ENCODE data around the gene OGT.
"Not testable (repeated sequence)": the region's sequence is repeated elsewhere in the genome, so short reads cannot be mapped to it uniquely, and the experiment has no call there.

The OGT gene

DNA sequence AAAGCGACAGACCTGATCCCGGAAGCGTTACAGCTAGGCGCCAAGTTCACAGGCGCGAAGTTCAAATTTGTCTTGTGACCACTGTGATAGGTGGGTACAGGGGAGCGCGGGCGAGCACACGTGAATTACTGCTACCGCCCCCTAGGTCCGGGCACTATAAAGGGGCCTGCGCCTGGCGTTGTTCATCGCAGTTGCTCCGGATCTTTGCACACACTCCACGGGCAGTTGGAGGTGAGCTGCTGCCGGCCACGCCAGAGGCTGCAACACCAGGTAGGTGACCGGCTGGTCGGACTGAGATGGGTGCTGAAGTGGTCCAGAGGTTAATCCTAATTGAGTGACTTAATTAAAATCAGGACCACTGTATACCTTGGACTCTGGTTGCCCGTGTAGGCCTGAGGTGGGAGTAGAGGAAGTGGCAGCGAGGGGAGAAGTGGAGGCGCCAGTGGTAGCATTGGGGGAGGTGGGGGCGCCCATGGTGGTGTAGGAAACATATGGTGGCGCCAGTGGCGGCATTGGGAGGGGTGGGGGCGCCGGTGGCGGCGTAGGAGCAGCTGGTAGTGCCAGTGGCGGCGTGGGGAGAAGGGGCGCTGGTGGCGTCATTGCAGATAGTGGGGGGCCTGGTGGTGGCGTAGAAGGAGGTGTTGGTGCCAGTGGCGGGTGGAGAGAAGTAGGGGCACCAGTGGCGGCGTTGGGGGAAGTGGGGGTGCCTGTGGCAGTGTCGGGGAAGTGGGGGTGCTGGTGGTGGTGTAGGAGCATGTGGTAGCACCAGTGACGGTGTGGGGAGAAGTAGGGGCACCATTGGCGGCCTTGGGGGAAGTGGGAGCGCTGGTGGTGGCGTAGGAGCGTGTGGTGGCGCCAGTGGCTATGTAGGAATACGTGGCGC lies 45.6 kb downstream of the OGT start, which contains the start of gene GCNA:
Gene GCNA (plus strand): TSS at position 185 of the 883 bp plus-strand sequence. CDS start 2,385 bp downstream, outside the sequence.
- no peak for TF ChIP-seq TAF1 (IDR thresholded peaks at IDR 0.05; ENCODE audit: low read depth, low read length)
- DNase-seq (ENCODE audit: insufficient read length, low spot score) (no peak), FAIRE-seq (no peak)

DNA sequence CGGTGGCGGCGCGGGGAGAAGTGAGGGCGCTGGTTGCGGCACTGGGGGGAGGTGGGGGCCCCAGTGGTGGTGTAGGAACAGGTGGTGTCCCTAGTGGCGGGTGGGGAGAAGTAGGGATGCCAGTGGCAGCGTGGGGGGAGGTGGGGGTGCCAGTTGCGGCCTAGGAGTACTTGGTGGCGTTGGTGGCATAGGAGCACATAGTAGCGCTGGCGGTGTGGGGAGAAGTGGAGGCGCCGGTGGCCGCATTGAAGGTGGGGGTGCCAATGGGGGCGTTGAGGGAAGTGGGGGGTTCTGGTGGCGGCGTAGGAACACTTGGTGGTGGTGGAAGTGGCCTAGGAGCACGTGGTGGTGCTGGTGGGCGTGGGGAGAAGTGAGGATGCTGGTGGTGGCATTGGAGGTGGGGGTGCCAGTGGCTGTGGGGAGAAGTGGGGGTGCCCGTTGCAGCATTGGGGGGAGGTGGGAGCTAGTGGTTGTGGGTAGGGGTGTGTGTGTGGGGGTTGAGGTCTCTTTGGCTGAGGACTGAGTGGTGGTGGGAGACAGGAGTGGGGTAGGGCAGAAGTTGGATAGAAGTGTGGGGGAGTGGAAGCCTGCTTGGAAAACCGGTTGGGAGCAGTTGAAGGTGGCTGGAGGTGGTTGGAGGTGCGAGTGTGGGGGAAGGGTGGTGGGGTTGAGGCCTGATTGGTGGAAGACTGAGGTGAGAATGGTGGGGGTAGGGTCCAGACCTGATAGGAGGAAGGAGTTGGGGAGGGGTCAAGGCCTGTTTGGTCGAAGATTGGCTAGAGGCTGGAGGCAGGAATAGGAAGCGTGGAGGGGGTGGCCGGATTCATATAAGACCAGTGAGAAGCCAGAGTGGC lies 46.5 kb downstream of the OGT start:
- DNase-seq (ENCODE audit: insufficient read length, low spot score) (no peak), FAIRE-seq (no peak)
- TF ChIP-seq SPI1 (IDR thresholded peaks at IDR 0.05; ENCODE audit: low read depth, low read length) (no peak), POLR2AphosphoS5 (IDR thresholded peaks at IDR 0.05; ENCODE audit: low read depth, low read length) (no peak), POU2F2 (IDR thresholded peaks at IDR 0.05; ENCODE audit: low read depth, low read length) (no peak), TAF1 (IDR thresholded peaks at IDR 0.05; ENCODE audit: low read depth, low read length) (no peak), PAX5 (IDR thresholded peaks at IDR 0.05; ENCODE audit: insufficient read depth, low read length, severe bottlenecking) (no peak), POLR2A (IDR thresholded peaks at IDR 0.05; ENCODE audit: low read depth, low read length) (no peak)

DNA sequence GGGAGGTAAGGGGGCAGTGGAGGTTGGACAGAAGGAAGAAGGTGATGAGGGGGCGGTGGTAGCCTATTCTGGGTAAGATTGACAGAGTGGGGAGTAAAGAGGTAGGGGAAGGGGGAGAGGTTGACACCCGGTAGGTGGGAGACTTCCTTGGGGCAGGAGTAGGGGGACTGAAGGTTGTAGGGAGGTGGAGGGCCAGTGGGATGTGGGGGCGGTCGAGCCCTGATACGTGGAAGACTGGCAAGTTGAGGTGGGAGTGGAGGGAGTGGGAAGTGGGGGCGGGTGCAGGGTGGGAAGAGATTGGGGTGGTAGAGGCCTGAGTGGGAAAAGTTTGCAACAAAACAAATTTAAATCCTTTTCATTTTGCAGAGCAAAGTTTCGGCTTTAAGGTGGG lies 47.1 kb downstream of the OGT start:
- FAIRE-seq (no peak), DNase-seq (ENCODE audit: insufficient read length, low spot score) (no peak)
- no peak for TF ChIP-seq PAX5 (IDR thresholded peaks at IDR 0.05; ENCODE audit: insufficient read depth, low read length, severe bottlenecking)
- no peak for TF ChIP-seq POLR2AphosphoS5 (IDR thresholded peaks at IDR 0.05; ENCODE audit: low read depth, low read length)
- no peak for TF ChIP-seq TAF1 (IDR thresholded peaks at IDR 0.05; ENCODE audit: low read depth, low read length)
- TF ChIP-seq POU2F2 (IDR thresholded peaks at IDR 0.05; ENCODE audit: low read depth, low read length) = no peak
- TF ChIP-seq POLR2A (IDR thresholded peaks at IDR 0.05; ENCODE audit: low read depth, low read length) = no peak
- TF ChIP-seq SPI1 (IDR thresholded peaks at IDR 0.05; ENCODE audit: low read depth, low read length) = no peak

DNA sequence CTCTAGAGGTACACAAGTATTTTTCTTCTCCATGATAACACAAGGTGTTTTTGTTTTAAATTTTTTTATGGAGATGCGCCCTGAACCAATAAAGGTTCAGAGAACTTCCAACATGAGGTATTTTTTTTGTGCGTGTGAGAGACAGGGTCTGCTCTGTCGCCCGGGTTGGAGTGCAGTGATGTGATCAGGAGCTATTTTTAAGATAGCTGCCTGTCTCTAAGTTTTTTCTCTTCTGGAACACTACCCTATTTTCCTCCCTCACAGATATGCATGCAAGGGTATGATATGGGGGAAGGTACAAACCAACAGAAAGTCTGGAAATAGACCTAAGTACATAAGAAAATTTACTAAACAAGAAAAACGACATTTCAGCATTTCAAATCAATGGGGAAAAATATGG lies 48.3 kb downstream of the OGT start:
- TF ChIP-seq POU2F2 (IDR thresholded peaks at IDR 0.05; ENCODE audit: low read depth, low read length) (no peak), SPI1 (IDR thresholded peaks at IDR 0.05; ENCODE audit: low read depth, low read length) (no peak), TAF1 (IDR thresholded peaks at IDR 0.05; ENCODE audit: low read depth, low read length) (no peak), PAX5 (IDR thresholded peaks at IDR 0.05; ENCODE audit: insufficient read depth, low read length, severe bottlenecking) (no peak), POLR2A (IDR thresholded peaks at IDR 0.05; ENCODE audit: low read depth, low read length) (no peak), POLR2AphosphoS5 (IDR thresholded peaks at IDR 0.05; ENCODE audit: low read depth, low read length) (no peak)
- FAIRE-seq (no peak), DNase-seq (ENCODE audit: insufficient read length, low spot score) (no peak)

DNA sequence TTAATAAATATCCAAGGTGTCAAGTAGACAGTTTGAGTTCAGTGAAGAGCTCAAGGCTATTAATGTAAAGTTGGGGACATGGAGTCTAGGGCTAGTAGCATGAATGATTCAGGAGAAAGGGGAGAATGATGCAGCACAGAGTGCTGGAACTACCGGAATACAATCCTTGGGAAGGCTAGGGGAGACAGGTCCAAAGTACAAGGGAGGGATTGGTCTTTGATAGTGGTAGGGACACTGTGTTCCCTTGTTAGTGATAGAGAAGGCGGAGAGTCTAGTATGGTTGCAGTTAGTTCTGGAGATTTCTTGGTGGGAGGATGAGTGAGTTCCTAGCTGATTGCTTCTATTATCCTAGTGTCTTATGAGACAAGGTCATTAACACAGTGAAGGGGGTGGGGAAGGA lies 54.0 kb downstream of the OGT start:
- no peak for FAIRE-seq
- no peak for DNase-seq (ENCODE audit: insufficient read length, low spot score)
- TF ChIP-seq POLR2AphosphoS5 (IDR thresholded peaks at IDR 0.05; ENCODE audit: low read depth, low read length) (no peak), PAX5 (IDR thresholded peaks at IDR 0.05; ENCODE audit: insufficient read depth, low read length, severe bottlenecking) (no peak)

DNA sequence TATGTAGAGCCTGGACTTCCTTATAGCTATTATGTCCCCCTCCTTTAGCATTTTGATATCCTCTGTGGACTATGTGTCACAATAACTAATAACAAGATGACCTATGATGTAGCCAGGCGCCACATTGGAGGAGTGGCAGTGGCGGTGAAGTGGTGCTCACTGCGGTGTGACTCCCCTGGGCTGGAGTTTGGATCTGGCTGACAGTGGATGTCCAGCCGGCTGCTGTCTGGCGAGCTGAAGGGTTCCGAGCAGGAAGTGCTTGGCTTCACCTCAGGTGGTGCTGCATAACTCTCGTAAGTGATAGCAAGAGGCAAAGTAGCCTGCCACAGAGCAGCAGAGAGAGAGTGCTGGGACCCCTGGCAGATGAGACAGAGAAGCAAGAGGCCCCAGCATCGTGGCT lies 60.3 kb downstream of the OGT start:
- FAIRE-seq; DNase-seq (ENCODE audit: insufficient read length, low spot score): not testable (repeated sequence)

DNA sequence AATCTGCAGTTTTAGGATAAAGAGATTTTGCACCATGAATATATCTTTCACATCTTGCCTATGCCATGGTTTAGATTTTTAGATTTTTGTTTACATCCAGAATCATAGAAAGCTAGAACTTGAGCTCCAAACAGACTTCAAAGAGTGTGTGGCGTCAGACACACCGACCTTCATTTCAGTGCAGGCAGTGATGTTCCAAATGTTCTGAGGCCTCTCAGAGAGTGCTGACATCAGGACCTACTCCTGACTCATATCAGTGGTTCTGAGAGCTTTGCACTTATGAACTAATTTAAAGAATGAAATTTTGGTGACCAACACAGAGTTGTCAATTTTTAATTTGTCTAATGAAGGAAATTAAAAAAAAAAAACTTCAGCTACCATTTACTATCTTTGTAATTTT lies 67.1 kb downstream of the OGT start:
- no peak for TF ChIP-seq POLR2A (IDR thresholded peaks at IDR 0.05; ENCODE audit: low read depth, low read length)
- TF ChIP-seq POLR2AphosphoS5 (IDR thresholded peaks at IDR 0.05; ENCODE audit: low read depth, low read length) = no peak
- TF ChIP-seq TAF1 (IDR thresholded peaks at IDR 0.05; ENCODE audit: low read depth, low read length) = no peak
- TF ChIP-seq PAX5 (IDR thresholded peaks at IDR 0.05; ENCODE audit: insufficient read depth, low read length, severe bottlenecking) = no peak
- TF ChIP-seq POU2F2 (IDR thresholded peaks at IDR 0.05; ENCODE audit: low read depth, low read length) = no peak
- no peak for TF ChIP-seq SPI1 (IDR thresholded peaks at IDR 0.05; ENCODE audit: low read depth, low read length)
- DNase-seq (ENCODE audit: insufficient read length, low spot score) (no peak), FAIRE-seq (no peak)

DNA sequence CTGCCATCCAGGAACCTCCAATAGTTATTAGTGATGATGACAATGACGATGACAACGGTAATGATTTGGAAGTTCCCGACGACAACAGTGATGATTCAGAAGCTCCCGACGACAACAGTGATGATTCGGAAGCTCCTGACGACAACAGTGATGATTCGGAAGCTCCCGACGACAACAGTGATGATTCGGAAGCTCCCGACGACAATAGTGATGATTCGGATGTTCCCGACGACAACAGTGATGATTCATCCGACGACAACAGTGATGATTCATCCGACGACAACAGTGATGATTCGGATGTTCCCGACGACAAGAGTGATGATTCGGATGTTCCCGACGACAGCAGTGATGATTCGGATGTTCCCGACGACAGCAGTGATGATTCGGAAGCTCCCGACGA lies 70.7 kb downstream of the OGT start:
- DNase-seq (ENCODE audit: insufficient read length, low spot score) (no peak), FAIRE-seq (no peak)

DNA sequence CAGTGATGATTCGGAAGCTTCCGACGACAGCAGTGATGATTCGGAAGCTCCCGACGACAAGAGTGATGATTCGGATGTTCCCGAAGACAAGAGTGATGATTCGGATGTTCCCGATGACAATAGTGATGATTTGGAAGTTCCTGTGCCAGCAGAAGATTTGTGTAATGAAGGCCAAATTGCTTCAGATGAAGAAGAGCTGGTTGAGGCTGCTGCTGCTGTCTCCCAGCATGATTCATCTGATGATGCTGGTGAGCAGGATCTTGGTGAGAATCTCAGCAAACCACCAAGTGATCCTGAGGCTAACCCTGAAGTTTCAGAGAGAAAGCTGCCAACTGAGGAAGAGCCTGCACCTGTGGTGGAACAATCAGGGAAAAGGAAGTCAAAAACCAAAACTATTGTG lies 71.2 kb downstream of the OGT start:
- FAIRE-seq (no peak), DNase-seq (ENCODE audit: insufficient read length, low spot score) (no peak)
- TF ChIP-seq POLR2A (IDR thresholded peaks at IDR 0.05; ENCODE audit: low read depth, low read length) (no peak), POLR2AphosphoS5 (IDR thresholded peaks at IDR 0.05; ENCODE audit: low read depth, low read length) (no peak), SPI1 (IDR thresholded peaks at IDR 0.05; ENCODE audit: low read depth, low read length) (no peak), TAF1 (IDR thresholded peaks at IDR 0.05; ENCODE audit: low read depth, low read length) (no peak), POU2F2 (IDR thresholded peaks at IDR 0.05; ENCODE audit: low read depth, low read length) (no peak), PAX5 (IDR thresholded peaks at IDR 0.05; ENCODE audit: insufficient read depth, low read length, severe bottlenecking) (no peak)

More for the DNA sequence above, 70.7 kb downstream of the OGT start:
- no peak for TF ChIP-seq TAF1 (IDR thresholded peaks at IDR 0.05; ENCODE audit: low read depth, low read length)
- TF ChIP-seq SPI1 (IDR thresholded peaks at IDR 0.05; ENCODE audit: low read depth, low read length) = no peak
- no peak for TF ChIP-seq POU2F2 (IDR thresholded peaks at IDR 0.05; ENCODE audit: low read depth, low read length)
- no peak for TF ChIP-seq POLR2A (IDR thresholded peaks at IDR 0.05; ENCODE audit: low read depth, low read length)
- no peak for TF ChIP-seq POLR2AphosphoS5 (IDR thresholded peaks at IDR 0.05; ENCODE audit: low read depth, low read length)
- TF ChIP-seq PAX5 (IDR thresholded peaks at IDR 0.05; ENCODE audit: insufficient read depth, low read length, severe bottlenecking) = no peak

Data from GM12891 (cell line).